ENCODE data around the gene NPC1L1. TPM values are rescaled to one million over a fixed set of nuclear protein-coding genes. Genes with fewer than 3 reads are reported as not detected.

NPC1L1 gene
- total and polyA plus RNA-seq, 2 of the 13 experiments (the other 11 are each of a cell fraction or from before 2014, with no cell fraction given) = 4.8 to 14.5 TPM

DNA sequence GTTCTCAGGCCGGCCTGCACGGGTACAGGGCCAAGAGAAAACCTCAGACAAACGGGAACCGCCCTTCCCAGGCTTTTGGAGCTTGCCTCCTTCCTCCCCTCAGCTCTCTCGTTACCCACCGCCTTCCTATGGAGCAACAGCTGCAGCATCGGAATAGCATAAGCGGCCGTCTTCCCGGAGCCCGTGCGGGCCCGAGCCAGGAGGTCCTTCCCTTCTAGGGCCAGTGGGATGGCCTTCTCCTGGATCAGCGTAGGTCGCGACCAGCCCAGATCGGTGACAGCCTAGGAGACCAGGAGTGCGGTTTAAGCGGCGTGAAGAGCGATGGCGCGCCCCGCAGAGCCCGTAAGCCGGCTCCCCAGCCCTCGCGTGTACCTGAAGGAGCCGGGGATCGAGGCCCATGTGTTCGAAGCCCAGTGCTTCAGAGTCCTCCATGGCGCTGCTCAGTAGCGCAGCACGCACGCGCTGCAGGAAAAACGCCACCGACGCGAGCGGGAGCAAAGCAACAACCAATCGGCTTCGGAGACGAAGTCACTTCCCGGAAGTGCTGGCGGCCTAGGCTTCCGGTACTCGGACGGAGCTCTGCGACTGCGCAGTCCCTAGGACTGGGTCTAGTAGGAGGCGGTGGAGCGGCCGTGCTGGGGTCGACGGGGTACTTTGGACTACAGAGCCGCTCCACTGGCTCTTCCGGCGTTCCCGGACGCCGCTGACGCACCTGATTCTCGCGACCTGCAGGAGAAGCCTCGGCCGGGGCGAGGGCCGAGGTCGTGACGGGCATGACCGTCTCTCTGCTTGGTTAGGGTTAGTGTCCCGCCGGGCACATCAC is 32.5 kb upstream of the NPC1L1 start, which contains the start of gene DDX56 (continued):
- TF ChIP-seq ZZZ3 (CRISPR knock-in tag; IDR thresholded peaks at IDR 0.05; ENCODE audit: borderline replicate concordance) (peak; percentile 88; the same call in 1 of the 2 replicates), ZBTB42 (CRISPR knock-in tag; IDR thresholded peaks at IDR 0.05) (no peak), NR3C1 (CRISPR knock-in tag; IDR thresholded peaks at IDR 0.05) (no peak), SP4 (CRISPR knock-in tag; IDR thresholded peaks at IDR 0.05) (peak; percentile 74), EEA1 (CRISPR knock-in tag; IDR thresholded peaks at IDR 0.05; ENCODE audit: borderline replicate concordance) (peak; percentile 69; the same call in 1 of the 2 replicates), MAZ (IDR thresholded peaks at IDR 0.05; ENCODE audit: borderline replicate concordance, low read depth, low read length) (no peak), MAZ (CRISPR knock-in tag; IDR thresholded peaks at IDR 0.05; ENCODE audit: low read depth) (peak; percentile 55; the same call in 1 of the 2 replicates), TP53 (CRISPR knock-in tag; conservative IDR thresholded peaks at IDR 0.05) (peak; percentile 53), GPN1 (CRISPR knock-in tag; IDR thresholded peaks at IDR 0.05; ENCODE audit: borderline replicate concordance) (no peak), POGK (CRISPR knock-in tag; conservative IDR thresholded peaks at IDR 0.05) (peak; percentile 38; the same call in 1 of the 2 replicates), SMAD9 (CRISPR knock-in tag; IDR thresholded peaks at IDR 0.05) (peak; percentile 87; the same call in 1 of the 2 replicates), ZKSCAN8 (CRISPR knock-in tag; IDR thresholded peaks at IDR 0.05; ENCODE audit: borderline replicate concordance) (peak; percentile 25; the same call in 1 of the 2 replicates), MXD3 (CRISPR knock-in tag; IDR thresholded peaks at IDR 0.05) (peak; percentile 97), ZFP41 (CRISPR knock-in tag; IDR thresholded peaks at IDR 0.05; ENCODE audit: borderline replicate concordance) (peak; percentile 87; the same call in 1 of the 2 replicates), NFATC3 (CRISPR knock-in tag; IDR thresholded peaks at IDR 0.05) (peak; percentile 58; the same call in 1 of the 2 replicates), KMT2B (CRISPR knock-in tag; IDR thresholded peaks at IDR 0.05) (peak; percentile 93), ZNF276 (CRISPR knock-in tag; IDR thresholded peaks at IDR 0.05; ENCODE audit: low read depth) (peak; percentile 78), MYNN (CRISPR knock-in tag; IDR thresholded peaks at IDR 0.05; ENCODE audit: low read depth) (0 out of 2 replicates have a peak, but pooled peaks have one; percentile 82), NR0B2 (CRISPR knock-in tag; IDR thresholded peaks at IDR 0.05) (0 out of 2 replicates have a peak, but pooled peaks have one; percentile 72)
- TF ChIP-seq, protein P1, sequence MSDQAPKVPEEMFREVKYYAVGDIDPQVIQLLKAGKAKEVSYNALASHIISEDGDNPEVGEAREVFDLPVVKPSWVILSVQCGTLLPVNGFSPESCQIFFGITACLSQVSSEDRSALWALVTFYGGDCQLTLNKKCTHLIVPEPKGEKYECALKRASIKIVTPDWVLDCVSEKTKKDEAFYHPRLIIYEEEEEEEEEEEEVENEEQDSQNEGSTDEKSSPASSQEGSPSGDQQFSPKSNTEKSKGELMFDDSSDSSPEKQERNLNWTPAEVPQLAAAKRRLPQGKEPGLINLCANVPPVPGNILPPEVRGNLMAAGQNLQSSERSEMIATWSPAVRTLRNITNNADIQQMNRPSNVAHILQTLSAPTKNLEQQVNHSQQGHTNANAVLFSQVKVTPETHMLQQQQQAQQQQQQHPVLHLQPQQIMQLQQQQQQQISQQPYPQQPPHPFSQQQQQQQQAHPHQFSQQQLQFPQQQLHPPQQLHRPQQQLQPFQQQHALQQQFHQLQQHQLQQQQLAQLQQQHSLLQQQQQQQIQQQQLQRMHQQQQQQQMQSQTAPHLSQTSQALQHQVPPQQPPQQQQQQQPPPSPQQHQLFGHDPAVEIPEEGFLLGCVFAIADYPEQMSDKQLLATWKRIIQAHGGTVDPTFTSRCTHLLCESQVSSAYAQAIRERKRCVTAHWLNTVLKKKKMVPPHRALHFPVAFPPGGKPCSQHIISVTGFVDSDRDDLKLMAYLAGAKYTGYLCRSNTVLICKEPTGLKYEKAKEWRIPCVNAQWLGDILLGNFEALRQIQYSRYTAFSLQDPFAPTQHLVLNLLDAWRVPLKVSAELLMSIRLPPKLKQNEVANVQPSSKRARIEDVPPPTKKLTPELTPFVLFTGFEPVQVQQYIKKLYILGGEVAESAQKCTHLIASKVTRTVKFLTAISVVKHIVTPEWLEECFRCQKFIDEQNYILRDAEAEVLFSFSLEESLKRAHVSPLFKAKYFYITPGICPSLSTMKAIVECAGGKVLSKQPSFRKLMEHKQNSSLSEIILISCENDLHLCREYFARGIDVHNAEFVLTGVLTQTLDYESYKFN (CRISPR knock-in tag; conservative IDR thresholded peaks at IDR 0.05) = peak; percentile 68

All from HepG2 (cell line).